Endometrial microvascular endothelial cells (primary cell): ENCODE measurements around the gene BSX. TPM values are rescaled to one million over a fixed set of nuclear protein-coding genes. Genes with fewer than 3 reads are reported as not detected.

Experiments
- in situ Hi-C: cut with HindIII; loops from 2 replicates; pipeline ENCODE4 v1.10.0; 2017; ENCODE audit warnings: low sequenced_read_pairs, low pct_unique_long_range_greater_than_20kb; ENCODE audit errors: inconsistent ontology term
- total RNA-seq: library from RNA; depleted of rRNA; stranded (reverse); fragments of >200 nt; gene quantifications from one replicate; pipeline ENCODE4 v1.2.3, GENCODE V29; 2015; ENCODE audit errors: inconsistent ontology term

Gene BSX
- total RNA-seq, result not detected

DNA sequence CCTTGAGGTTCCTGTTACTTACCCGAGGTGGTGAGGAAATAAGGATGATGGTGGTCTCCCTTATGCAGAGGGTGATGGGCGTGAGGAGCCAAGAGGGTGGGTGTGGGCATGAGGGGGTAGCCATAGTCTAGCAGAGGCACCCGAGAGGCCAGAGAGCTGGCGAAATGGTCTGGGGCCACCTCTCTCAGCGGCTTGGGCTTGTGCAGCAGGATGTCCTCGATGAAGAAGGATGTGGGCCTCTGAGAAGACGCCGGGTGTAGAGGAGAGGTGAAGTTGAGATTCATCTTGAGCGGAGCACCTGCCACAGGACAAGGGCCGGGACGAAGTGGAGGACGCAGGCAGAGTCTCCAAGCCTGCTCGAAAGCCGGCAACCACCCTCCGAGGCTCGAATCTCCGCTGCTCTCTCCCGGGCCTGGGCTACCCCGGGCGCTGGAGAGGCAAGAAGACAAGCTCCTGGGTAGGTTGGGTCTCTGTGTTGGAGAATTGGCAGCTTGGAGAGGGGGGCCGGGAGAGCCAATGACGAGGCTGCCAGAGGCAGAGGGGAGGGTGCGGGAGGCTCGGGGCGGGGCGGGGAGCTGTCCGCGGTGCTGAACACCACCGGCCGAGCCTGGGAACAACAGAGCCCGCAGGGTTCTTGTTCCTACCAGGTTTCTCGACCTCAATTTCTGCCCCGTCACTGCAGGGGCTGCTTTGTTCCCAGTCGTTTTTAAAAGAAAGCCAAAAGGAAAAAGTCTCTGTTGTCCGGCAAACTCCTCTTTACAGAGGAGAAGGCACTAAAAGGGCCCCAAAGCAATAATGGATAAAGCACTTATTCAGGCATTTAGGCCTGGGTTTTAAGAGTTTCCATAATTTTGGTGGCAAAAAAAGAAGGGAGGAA lies at the start of gene BSX:
Gene BSX, minus strand, starts transcription at position 447 of the 877 bp plus-strand sequence. Its CDS starts 163 bp downstream, at position 284.
- in situ Hi-C loops, result no loop called here

DNA sequence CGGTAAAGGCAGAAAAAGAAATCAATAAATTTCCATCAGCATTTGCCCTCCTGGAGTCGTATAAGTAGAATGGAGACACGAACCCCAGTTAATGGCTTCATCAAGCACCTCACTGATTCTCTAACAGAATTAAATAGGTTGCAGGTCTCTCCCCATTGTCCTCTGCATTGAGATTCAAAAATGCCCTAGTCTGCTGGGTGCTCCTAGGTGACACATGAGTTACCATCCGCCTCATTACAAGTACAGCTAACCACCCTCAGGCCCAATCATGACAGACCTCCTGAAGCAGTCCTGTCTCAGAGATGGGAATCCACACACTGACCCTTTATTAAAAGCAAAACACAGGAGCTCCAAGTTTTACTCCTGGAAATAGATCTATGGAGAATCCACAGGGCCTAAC lies 48.9 kb upstream of the BSX start:
- in situ Hi-C loops, result no loop called here

DNA sequence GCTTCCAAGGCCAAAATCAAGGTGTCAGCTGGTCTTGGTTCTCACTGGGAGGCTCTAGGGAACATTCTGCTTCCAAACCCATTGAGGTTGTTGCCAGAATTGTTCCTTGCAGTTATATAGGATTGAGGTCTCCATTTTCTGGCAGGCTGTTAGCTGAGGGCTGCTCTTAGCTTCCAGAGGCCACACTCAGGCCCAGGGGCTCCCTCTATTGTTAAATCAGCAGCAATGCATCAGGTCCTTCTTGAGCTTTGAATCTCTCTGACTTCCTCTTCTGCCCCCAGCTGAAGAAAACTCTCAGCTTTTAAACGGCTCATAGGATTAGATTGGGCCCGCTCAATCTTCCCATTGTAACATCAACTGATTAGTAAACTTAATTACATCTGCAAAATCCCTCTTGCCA lies 39.3 kb upstream of the BSX start:
- in situ Hi-C loops, result no loop called here

DNA sequence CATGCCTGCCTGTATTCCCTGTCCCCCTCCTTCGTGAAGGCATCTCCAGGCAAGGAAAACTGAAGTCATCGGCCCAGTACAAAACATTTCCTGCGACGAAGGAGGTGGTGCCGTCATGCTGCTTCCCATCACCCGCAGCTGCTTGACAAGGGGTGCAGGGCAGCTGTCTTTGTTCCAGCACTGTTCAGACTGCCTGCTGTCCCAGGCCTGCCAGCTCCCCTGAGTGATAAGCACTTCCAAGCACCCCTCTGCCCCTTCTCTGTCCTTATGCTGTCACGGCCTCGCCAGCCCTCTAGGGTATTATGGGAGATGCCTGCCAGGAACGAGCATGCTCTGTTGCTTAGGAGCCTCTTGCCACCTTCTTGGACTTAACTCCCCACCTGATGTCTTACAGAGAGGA lies 37.1 kb upstream of the BSX start:
- in situ Hi-C loops, result no loop called here

DNA sequence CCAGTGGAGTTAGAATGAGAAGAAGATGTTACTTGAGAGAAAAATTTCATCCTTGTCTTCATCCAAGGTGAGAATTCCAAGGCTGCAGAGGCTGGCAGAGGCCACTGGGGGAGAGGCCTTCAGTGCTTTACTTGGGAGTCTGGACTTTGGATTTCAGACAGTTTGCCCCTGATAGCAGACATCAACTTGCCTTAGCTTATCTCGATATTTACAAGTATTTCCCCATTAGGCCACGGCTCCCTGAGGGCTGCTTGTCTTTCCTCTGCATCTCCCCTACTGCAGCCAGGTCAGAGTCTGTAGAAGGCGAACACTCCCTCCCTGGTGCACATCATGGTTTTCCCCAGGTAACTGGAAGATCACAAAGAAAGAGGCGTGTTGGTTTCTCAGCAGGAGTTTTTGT lies 29.9 kb upstream of the BSX start:
- in situ Hi-C loops, result no loop called here

DNA sequence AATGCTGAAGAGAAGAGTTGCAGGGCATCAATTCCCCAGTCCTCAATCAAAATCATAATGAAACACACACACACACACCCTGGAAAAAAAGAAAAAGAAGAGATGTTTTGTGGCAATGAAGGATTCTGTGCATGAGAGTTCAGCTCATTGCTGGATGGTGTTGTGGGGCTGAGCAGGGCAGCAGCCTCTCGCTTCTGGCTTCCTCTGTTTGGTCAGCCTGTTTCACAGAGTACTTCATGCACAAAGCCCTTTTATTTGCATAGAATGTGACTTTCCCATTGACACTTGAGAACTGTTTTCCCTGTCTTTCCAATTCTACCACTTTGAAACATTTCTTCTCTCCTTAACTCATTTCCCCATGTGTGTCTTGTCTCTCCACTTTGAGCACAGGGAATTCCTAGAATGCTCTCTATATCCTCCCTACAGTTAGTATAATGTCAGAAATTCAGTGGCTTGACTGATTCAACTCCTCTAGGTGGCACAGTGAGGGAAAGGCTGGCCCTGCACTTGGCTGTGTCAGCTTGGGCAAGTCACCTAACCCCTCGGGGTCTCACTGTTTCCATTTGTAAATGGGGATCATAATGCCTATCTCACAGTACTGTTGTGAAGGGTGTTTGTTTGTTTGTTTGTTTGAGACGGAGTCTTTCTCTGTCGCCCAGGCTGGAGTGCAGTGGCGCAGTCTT lies 25.4 kb upstream of the BSX start:
- in situ Hi-C loops, result no loop called here

DNA sequence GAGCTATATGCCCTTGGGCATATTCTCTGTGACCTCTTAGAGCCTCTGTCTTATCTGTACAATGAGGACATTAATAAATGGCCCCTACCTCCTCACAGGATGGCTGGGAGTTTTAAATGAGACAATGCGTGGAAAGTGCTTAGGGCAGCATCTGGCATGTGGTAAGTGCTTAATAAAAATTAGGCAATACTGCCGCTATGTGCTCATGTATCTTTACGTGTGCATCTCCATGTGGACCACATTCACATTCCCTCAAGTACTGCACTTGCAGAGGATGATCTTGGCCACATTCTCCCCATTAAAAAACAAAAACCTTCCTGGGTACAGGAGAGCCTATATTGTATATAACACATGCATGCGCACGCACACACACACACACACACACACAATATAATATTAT lies 19.1 kb upstream of the BSX start:
- in situ Hi-C loops, result no loop called here

DNA sequence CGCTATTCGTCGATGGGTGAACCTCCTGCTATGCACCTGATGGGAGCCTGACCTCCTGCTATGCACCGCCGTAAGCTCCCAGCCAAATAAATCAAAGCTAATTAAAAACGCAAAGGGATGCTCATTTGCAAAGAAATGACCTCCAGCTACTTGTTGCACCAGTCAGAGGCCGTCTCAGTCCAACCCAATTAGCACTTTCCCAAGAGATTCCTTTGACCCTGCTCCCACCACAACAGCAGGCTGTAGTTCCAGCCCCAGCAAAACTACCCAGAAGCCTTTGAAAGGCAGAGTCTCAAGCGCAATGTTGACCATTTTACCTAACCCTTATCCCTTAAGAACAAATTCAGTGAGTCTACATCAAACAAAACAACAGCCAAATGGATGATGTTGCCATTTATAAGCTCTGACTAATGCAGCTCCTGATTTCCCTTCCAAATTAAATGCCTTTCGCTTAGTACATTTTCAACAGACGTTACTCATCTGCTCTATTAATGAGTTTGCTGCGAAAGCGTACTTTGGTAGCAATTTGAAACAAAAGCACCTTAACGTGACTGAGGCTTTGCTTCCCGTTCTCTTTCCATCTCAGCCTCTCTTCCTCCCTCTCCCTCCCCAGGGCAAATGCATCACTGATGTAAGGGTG lies 17.2 kb upstream of the BSX start:
- in situ Hi-C loops, result no loop called here

DNA sequence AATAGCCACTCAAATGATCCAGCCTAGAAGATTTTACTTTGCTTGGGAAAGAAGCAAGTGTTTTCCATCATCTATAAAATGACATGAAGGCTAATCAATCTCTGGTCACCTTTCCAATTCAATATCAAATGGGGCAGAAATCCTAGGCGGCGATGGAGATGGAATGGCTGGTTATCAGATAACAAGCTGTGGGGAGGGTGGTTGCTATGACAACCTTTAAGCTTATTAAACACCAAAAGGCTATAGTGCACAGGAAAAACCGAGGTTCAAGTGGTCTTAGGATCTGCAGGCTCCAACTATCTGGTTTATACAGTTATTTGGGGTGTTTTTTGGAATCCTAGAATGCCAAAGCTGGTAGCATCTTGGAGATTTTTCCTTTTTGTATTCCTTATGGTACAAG lies 13.9 kb upstream of the BSX start:
- in situ Hi-C loops, result no loop called here

DNA sequence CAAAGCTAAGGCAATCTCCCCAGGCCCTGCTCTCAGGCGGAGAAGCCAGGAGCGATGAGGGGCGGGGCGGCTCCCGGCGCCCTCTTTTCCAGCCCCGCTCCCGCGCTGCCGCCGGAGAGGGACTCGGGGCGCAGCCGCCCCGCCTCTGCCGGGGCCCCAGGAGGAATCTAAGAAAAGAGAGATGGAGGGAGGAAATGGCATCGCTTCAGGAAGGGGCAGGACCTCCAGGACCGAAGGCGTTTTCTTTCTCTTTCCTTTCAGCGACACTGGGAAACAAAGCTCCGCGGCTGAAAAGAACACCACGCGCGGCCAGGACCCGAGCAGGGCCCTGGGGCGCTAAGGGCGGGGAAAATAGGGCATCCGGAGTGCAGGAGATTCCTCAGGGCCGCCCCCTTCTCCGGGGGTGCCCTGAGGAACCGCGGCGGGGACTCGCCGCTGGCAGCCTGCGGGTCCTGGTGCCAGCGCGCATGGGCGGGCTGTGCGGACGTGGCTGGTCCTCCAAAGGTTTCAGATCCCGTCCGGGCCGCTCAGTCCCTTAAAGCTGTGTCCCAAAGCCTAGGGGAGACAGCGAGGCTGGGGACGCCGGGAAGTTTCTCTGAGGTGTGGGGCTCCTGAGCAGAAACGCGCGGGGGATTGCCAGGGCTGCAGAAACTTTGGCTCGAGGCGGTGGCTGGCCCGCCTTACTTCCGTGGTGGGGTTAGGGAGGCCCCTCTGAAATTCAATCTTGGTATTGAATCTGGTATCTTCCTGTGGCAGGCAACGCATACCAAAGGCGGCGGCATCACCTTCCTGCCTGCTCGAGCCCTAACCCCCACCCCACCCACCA lies 2.8 kb upstream of the BSX start:
- in situ Hi-C loops, result no loop called here

DNA sequence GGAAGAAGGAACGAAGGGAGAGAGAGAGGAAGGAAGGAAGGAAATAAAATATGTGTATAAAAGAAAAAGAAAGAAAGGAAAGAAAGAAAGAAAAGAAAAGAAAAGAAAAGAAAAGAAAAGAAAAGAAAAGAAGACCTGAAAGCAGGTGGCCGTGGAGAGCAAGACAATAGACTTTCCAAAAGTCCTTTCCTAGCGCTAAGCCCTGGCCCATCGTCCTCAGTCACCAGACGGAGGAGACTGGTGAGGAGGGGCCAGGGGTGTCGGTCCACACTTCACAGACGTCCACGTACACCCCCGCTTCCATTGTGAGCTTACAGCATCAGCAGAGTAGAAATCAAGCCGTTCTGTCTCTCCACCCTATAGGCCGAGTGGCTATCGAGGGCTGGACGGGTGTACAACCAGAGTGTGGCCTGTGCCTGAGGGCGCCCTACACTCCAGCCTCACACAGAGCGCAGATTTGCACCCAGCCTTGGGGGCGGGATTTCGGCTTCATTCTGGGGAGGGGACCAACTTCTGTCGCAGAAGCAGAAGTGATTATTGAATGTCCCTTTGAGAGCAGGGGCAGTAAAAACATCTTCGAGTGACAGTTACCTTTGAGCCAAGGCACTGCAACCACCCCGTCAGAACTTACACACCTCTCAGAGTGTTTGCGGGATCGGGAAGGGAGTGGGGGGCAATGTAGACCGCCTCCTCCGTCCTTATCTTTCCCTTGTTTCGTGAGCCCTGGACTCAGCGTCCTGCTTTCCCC lies 2.0 kb upstream of the BSX start:
- in situ Hi-C loops, result no loop called here

DNA sequence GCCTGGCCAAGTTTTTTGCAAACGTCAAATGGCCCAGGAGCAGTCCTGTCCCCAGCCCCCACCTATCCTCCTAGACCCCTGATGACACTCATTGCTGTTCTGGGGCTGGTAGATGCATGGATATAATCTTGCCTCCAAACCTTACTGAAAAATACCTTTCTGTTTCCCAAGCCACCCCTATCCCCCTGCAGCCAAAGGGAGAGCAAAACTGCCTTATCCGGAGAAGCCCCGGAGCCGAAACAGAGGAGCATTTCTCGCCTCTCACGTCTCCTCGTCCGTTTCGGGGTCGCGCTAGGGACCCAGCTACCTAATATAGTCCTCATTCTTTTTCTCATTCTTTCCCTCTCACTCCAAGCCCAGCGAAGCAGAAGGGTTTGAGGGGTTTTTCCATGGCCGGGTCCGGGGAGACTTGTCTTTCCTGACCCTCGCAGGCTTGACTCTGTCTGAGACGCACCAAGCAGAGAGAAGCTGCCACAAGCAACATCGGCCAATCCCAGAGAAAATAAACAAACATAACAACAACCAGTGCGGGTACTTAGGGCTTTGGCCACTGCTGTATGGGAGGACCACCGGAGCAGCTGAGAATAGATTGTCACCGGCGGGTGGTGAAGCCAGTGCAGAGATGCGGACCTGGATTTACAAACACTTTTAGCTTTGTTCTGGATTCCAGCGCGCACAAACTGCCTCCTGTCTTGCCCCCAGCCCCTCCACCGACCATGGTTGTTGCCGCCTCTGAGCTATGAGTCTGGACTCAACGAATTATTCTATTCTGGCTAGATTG lies 1.6 kb downstream of the BSX start:
- in situ Hi-C loops, result no loop called here

DNA sequence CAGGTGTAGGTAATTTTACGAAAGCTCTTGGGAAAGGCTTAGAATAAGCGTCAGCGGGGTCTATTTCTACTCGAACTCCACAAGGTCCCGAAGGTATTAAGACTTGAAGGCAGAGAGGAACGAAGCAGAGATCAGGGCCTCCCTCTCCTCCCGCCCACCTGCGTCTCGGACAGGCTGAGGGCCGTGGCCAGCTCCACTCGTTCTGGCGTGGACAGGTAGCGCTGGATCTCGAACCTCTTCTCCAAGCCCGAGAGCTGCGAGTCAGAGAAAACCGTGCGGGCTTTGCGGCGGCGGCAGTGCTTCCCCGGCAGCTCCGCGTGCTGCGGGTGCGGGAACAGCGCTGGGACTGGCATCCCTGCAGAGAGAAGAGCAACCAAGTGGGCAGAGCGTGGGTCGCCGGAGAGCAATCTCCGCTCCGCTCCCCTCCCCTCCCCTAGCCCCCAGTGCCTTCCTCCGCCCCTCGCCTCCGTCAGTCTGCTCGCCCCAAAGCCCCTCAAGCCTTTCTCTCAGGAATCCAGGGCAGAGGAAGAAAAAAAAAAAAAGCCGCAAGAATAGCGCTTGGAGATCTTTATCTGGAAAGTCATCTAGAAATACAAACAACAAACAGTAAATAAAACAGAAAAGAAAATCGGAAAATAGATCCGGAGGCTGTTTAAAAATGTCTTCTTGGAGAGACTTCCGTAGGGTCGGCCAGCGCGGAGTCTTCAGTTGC lies 2.4 kb downstream of the BSX start:
- in situ Hi-C loops, result no loop called here

DNA sequence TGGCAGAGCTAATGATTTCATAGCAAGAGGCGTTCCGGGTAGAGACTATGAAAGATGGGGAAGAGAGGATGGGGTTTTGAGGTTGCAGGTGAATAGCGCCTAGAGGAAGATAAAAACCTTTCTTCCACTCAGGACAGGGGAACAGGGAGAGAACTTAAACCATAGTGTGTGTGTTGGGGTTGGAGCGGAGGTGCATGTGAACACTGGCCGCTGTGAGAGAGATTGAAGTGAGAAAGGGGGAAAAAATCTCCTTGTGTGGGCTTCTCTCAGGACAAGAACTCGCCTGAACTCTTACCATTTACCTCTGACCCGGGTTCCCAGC lies 3.4 kb downstream of the BSX start:
- in situ Hi-C loops, result no loop called here

DNA sequence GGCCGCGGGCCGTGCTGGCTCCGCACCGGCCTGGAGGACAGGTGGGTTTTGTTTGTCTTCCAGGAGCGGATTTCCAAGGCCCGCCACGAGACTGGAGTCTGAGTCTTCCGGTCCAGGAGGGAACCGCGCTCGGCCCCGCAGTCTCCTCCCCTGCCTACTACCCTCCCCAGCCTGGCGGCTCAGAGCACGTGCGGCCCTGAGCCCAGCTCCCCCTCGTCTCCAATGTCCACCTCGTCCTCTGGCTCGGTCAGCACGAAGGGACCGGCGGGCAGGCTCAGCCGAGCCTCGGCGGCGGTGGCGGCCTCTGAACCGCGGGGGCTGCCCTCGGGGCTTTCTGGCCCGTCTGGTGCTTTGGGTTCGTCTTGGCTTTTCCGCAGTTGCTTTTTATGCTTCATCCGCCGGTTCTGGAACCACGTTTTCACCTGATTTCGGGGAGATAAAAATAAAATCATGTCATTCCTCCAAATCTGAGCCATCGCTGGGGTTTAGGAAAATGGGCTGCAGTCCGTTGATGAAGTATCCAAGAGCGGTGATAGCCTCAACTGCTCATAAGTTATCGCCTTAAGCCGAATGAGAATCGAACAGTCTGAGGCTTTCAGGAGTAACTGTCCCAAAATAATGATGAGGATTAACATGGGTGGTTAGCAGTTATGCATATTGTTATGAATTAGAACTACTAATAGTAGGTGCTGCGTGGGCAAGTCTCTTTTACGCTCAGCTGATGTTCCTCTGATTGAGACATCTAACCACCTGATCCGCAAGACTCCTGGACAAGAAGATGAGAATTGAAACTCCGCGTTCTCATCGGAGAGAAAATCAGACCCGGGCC lies 4.0 kb downstream of the BSX start:
- in situ Hi-C loops, result no loop called here

DNA sequence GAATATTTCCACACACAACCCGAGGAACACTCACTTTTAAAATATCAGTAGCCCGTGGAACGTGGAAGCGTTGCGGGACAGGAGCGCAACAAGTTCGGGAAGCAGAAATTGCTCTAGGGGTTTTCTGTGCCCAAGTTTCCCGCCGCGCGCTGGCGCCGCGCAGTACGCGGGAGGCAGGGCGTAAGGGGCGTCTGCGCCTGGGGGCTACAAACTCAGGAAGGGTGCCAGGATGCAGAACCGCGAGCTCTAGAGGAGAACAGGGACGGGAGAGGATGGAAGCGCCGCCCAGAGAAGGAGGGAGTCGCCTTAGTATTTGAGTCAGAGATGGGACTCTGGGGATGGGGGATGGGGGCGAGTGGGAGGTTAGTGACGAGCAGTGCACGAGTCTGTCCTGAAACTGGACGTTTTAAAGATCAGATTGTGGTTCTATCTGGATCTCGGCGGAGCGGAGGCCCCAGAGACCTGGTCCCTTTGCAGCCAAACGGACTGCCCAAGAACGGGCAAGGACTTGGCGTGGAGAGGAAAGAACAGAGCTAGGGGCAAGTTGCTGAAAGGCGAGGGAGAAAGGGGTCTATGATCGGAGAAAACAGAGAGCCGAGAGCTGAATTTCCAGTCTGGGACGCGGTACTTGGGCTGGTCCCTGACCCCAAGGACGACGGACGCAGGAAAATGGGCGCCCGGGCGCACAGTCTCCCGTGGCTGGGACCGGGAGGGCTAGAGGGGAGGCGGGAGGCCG lies 4.7 kb downstream of the BSX start:
- in situ Hi-C loops, result no loop called here
